OCI-LY1 (cell line): Measurements from ENCODE around the gene KCNA10.

Source experiments
- EZH2 ChIP-seq: fragments of 200-600 bp; sonication (generic), shearing (Covaris generic); IDR thresholded peaks from 2 replicates; pipeline ENCODE4 v1.8.0; 2017; ENCODE audit warnings: borderline replicate concordance, mixed run types, mild to moderate bottlenecking, antibody characterized with exemption, low read length, moderate library complexity, mixed read lengths
- TF ChIP-seq, protein P1 (sequence below): fragments of 200-600 bp; sonication (generic), shearing (Covaris generic); IDR thresholded peaks from 2 replicates; pipeline ENCODE4 v1.5.1; 2017; ENCODE audit warnings: mild to moderate bottlenecking, antibody characterized with exemption, low read length, moderate library complexity, mixed read lengths

DNA sequence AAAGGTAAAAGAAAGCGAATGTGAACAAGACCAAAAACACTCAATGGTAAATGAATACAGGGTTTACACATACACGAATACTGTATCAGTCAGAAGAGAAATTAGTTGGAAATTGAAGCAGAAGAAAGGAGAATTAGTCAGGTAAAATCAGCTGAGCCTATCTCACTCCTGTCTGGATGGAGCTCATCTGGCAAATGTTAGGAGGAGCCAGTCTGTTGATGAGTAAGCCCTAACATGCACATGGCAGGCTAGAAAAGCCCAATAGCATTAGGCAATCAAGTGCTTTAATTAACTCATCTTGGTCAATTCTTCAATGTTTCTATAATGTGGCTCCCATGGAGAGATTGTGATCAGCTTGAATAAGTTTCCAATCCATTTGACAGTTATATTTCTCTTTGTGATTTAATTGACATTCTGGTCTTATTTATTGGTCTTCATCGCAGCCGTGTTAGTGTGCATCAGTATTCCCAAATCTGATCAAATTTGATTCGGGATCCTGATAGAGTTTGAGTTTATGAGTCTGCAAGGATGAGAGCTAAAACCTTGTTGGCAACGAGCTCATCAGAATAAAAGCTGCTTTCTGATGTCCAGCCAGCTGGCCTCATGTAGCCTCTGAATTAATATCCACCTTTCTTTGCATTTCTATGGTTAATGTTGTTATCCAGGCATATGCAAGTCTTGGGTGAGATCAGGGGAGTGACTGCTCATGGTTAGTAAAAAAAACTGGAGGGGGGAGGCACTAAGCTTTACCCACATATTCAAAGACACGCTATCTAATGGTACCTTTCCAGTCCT lies 22.1 kb upstream of the KCNA10 start:
- TF ChIP-seq EZH2, result no peak
- TF ChIP-seq, protein P1, sequence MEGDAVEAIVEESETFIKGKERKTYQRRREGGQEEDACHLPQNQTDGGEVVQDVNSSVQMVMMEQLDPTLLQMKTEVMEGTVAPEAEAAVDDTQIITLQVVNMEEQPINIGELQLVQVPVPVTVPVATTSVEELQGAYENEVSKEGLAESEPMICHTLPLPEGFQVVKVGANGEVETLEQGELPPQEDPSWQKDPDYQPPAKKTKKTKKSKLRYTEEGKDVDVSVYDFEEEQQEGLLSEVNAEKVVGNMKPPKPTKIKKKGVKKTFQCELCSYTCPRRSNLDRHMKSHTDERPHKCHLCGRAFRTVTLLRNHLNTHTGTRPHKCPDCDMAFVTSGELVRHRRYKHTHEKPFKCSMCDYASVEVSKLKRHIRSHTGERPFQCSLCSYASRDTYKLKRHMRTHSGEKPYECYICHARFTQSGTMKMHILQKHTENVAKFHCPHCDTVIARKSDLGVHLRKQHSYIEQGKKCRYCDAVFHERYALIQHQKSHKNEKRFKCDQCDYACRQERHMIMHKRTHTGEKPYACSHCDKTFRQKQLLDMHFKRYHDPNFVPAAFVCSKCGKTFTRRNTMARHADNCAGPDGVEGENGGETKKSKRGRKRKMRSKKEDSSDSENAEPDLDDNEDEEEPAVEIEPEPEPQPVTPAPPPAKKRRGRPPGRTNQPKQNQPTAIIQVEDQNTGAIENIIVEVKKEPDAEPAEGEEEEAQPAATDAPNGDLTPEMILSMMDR, result no peak
